ENCODE measurements around the gene GNS. TPM values are rescaled to one million over a fixed set of nuclear protein-coding genes. Genes with fewer than 3 reads are reported as not detected.
A peak's percentile ranks its signal among the peaks of the same experiment; 100 is the strongest.

Gene GNS
- total and polyA plus RNA-seq, 2 of the 4 experiments (the other 2 are of a cell fraction) = 60.4 to 80.7 TPM

GRCh38 chr12:64745980-64746379 is 13.2 kb downstream of the GNS start:
- Histone ChIP-seq H2BK120ac (ENCODE audit: low read depth, low read length) (no peak overlapping the region), H2BK20ac (ENCODE audit: low read depth, low read length) (no peak overlapping the region), H3K4me2 (ENCODE audit: low read depth, low read length) (no peak overlapping the region), H2BK5ac (ENCODE audit: low read depth, low read length, poor library complexity, severe bottlenecking) (no peak overlapping the region), H3K14ac (replicated peaks; ENCODE audit: low read depth, low read length) (no peak overlapping the region), H4K20me1 (ENCODE audit: insufficient read depth, low read length) (no peaks in the 10 kb centered on the region), H3K79me1 (ENCODE audit: low read depth in 1 of 2, low read length in 2 of 2) (peaks cover 0 to 14% of the 10 kb centered on the region in 2 experiments; a peak in 2 of 4 replicates), H2BK15ac (ENCODE audit: low read depth, low read length) (no peak overlapping the region), H3K4me1 (ENCODE audit: control insufficient read depth, insufficient read depth, low read length) (peaks cover 4% of the 10 kb centered on the region; the same call in 1 of the 2 replicates), H3K9me3 (ENCODE audit: control insufficient read depth, insufficient read depth, low read length) (no peaks in the 10 kb centered on the region), H4K91ac (ENCODE audit: insufficient read depth, low read depth, low read length) (no peak overlapping the region), H3K4me3 (ENCODE audit: insufficient read depth, low read depth, low read length) (no peak overlapping the region), H3K4ac (ENCODE audit: low read depth, low read length) (no peak overlapping the region), H3K9ac (ENCODE audit: low read depth, low read length) (no peak overlapping the region), H2AK9ac (replicated peaks; ENCODE audit: low read depth, low read length, poor library complexity) (no peak overlapping the region), H4K8ac (ENCODE audit: low read depth in 2 of 2, low read length in 2 of 2) (no peak overlapping the region), H3K9me1 (ENCODE audit: insufficient read depth, low read length) (peaks cover 2% of the 10 kb centered on the region), H2AFZ (replicated peaks; ENCODE audit: low read length, poor library complexity) (no peak overlapping the region), H3K27ac (ENCODE audit: insufficient read depth, low read length) (no peak overlapping the region), H3K56ac (ENCODE audit: extremely low read depth, insufficient read depth, low read length) (no peak overlapping the region), H3K27me3 (ENCODE audit: control insufficient read depth, insufficient read depth, low read length) (no peaks in the 10 kb centered on the region), H2AK5ac (ENCODE audit: low read depth, low read length) (0 out of 2 replicates have a peak overlapping the region, but pooled peaks have one; percentile 21), H3K23ac (ENCODE audit: low read depth, low read length) (no peak overlapping the region), H4K5ac (ENCODE audit: low read depth, low read length) (no peak overlapping the region), H3K18ac (ENCODE audit: low read depth, low read length) (no peak overlapping the region), H3K36me3 (ENCODE audit: control insufficient read depth, insufficient read depth, low read length) (peaks cover 27% of the 10 kb centered on the region)
- DNase-seq (no peak), ATAC-seq (ENCODE audit: low read depth) (no peak)
- WGBS, 2 experiments (ENCODE audit: extremely low coverage in 2 of 2, insufficient read length in 1 of 2) = no CpG with 5 or more reads among the region's 2 CpGs
- TF ChIP-seq BHLHE40 (IDR thresholded peaks at IDR 0.05; ENCODE audit: low read depth, low read length) (no peak), SMC3 (IDR thresholded peaks at IDR 0.05; ENCODE audit: low read depth, low read length) (no peak), NFE2L2 (IDR thresholded peaks at IDR 0.05; ENCODE audit: low read depth, low read length) (no peak), RFX5 (IDR thresholded peaks at IDR 0.05; ENCODE audit: low read depth, low read length) (no peak), POLR2A (IDR thresholded peaks at IDR 0.05; ENCODE audit: low read depth, low read length) (no peak), MAZ (IDR thresholded peaks at IDR 0.05; ENCODE audit: borderline replicate concordance, low read depth, low read length) (no peak), CHD1 (IDR thresholded peaks at IDR 0.05; ENCODE audit: low read depth, low read length) (no peak), RCOR1 (IDR thresholded peaks at IDR 0.05; ENCODE audit: insufficient replicate concordance, low read length) (no peak), CTCF (conservative IDR thresholded peaks at IDR 0.05; ENCODE audit: low read depth, low read length) (no peak), CEBPB (IDR thresholded peaks at IDR 0.05; ENCODE audit: low read depth, low read length) (no peak), RAD21 (IDR thresholded peaks at IDR 0.05; ENCODE audit: low read length) (no peak), ELK1 (IDR thresholded peaks at IDR 0.05; ENCODE audit: borderline replicate concordance, low read depth, low read length) (no peak)
- POLR2A ChIA-PET (ENCODE audit: unreplicated experiment) = no interaction called here
- intact Hi-C loops (cut with micrococcal nuclease) = no loop called here
- in situ Hi-C loops (cut with MboI; ENCODE audit: low sequenced_read_pairs) = no loop called here
- no TSS peak for BruUV-seq (replicated peaks)
- CTCF ChIA-PET = no interaction called here
- dilution Hi-C loops (cut with HindIII; ENCODE audit: low sequenced_read_pairs, unreplicated experiment) = no loop called here

Data from IMR-90 (cell line).